H9 (cell line): Measurements from ENCODE around the gene ZNF81. TPM values are rescaled to one million over a fixed set of nuclear protein-coding genes. Genes with fewer than 3 reads are reported as not detected.
"Not testable (repeated sequence)": the region's sequence is repeated elsewhere in the genome, so short reads cannot be mapped to it uniquely, and the experiment has no call there.

ENCODE experiments used
- DNase-seq: peaks from one replicate; pipeline ENCODE4 v3.0.0-alpha.2; 2017
- H2AFZ ChIP-seq: one replicate; pipeline ENCODE4 v1.6.1; 2013; ENCODE audit warnings: mild to moderate bottlenecking, low read length, control low read depth, moderate library complexity
- H2AK5ac ChIP-seq: 2 replicates; pipeline ENCODE4 v1.6.1; 2013; ENCODE audit warnings: low read length, control low read depth, mixed read lengths; ENCODE audit not compliant: insufficient read length
- H2BK120ac ChIP-seq: one replicate; pipeline ENCODE4 v1.6.1; 2013; ENCODE audit warnings: low read depth, mild to moderate bottlenecking, low read length, control low read depth, inconsistent platforms; ENCODE audit not compliant: poor library complexity, severe bottlenecking
- H2BK12ac ChIP-seq: 2 replicates; pipeline ENCODE4 v1.6.1; 2013; ENCODE audit warnings: low read length, control low read depth, mixed read lengths, low read depth; ENCODE audit not compliant: insufficient read length
- H2BK15ac ChIP-seq: 2 replicates; pipeline ENCODE4 v1.6.1; 2013; ENCODE audit warnings: low read depth, low read length, control low read depth
- H2BK20ac ChIP-seq: one replicate; pipeline ENCODE4 v1.6.1; 2013; ENCODE audit warnings: low read depth, mild to moderate bottlenecking, low read length, control low read depth, inconsistent platforms; ENCODE audit not compliant: poor library complexity, severe bottlenecking
- H2BK5ac ChIP-seq: 2 replicates; pipeline ENCODE4 v1.6.1; 2013; ENCODE audit warnings: low read length, control low read depth, mixed read lengths; ENCODE audit not compliant: insufficient read length
- H3K14ac ChIP-seq: 2 replicates; pipeline ENCODE4 v1.6.1; 2013; ENCODE audit warnings: low read length, control low read depth; ENCODE audit not compliant: insufficient read depth
- H3K18ac ChIP-seq: 2 replicates; pipeline ENCODE4 v1.6.1; 2013; ENCODE audit warnings: low read depth, mild to moderate bottlenecking, mixed read lengths, low read length, control low read depth; ENCODE audit not compliant: insufficient read length
- H3K23ac ChIP-seq: 2 replicates; pipeline ENCODE4 v1.6.1; 2013; ENCODE audit warnings: low read length, control low read depth, mixed read lengths, low read depth; ENCODE audit not compliant: insufficient read length
- H3K23me2 ChIP-seq: 2 replicates; pipeline ENCODE4 v1.6.1; 2013; ENCODE audit warnings: low read depth, mild to moderate bottlenecking, mixed read lengths, low read length, control low read depth; ENCODE audit not compliant: insufficient read length, poor library complexity, severe bottlenecking
- H3K27ac ChIP-seq: 2 replicates; pipeline ENCODE4 v1.5.1; 2013; ENCODE audit warnings: low read length, control low read depth, mixed read lengths, low read depth; ENCODE audit not compliant: insufficient read length
- H3K27me3 ChIP-seq: 2 replicates; pipeline ENCODE4 v1.6.1; 2013; ENCODE audit warnings: low read length, control low read depth, inconsistent platforms; ENCODE audit not compliant: insufficient read depth
- H3K4ac ChIP-seq: 2 replicates; pipeline ENCODE4 v1.6.1; 2013; ENCODE audit warnings: low read depth, mild to moderate bottlenecking, control low read depth, inconsistent platforms, low read length, moderate library complexity
- H3K4me1 ChIP-seq: 2 replicates; pipeline ENCODE4 v1.6.1; 2013; ENCODE audit warnings: low read length, control low read depth, inconsistent platforms; ENCODE audit not compliant: insufficient read depth
- H3K4me2 ChIP-seq: 2 replicates; pipeline ENCODE4 v1.6.1; 2013; ENCODE audit warnings: low read length, control low read depth, mixed read lengths; ENCODE audit not compliant: insufficient read length, insufficient read depth
- H3K56ac ChIP-seq: 2 replicates; pipeline ENCODE4 v1.6.1; 2013; ENCODE audit warnings: low read depth, mild to moderate bottlenecking, mixed read lengths, low read length, control low read depth; ENCODE audit not compliant: insufficient read length
- H3K79me1 ChIP-seq: 2 replicates; pipeline ENCODE4 v1.6.1; 2013; ENCODE audit warnings: low read depth, mild to moderate bottlenecking, moderate library complexity, low read length, control low read depth, inconsistent platforms; ENCODE audit not compliant: insufficient read depth, poor library complexity, severe bottlenecking
- H3K79me2 ChIP-seq: 2 replicates; pipeline ENCODE4 v1.6.1; 2013; ENCODE audit warnings: low read length, control low read depth, inconsistent platforms; ENCODE audit not compliant: insufficient read depth
- H3K9ac ChIP-seq: 2 replicates; pipeline ENCODE4 v1.6.1; 2013; ENCODE audit warnings: low read length, control low read depth, mixed read lengths; ENCODE audit not compliant: insufficient read length; ENCODE audit errors: extremely low read depth
- H3K9me3 ChIP-seq: one replicate; pipeline ENCODE4 v1.6.1; 2013; ENCODE audit warnings: low read depth, low read length, inconsistent platforms; ENCODE audit not compliant: control insufficient read depth
- H3T11ph ChIP-seq: one replicate; pipeline ENCODE4 v1.6.1; 2013; ENCODE audit warnings: mild to moderate bottlenecking, low read length, control low read depth, inconsistent platforms
- H4K20me1 ChIP-seq: one replicate; pipeline ENCODE4 v1.6.1; 2013; ENCODE audit not compliant: control insufficient read depth, insufficient read length, insufficient read depth
- H4K5ac ChIP-seq: 2 replicates; pipeline ENCODE4 v1.6.1; 2013; ENCODE audit warnings: low read depth, mild to moderate bottlenecking, mixed read lengths, low read length, control low read depth; ENCODE audit not compliant: insufficient read length
- H4K8ac ChIP-seq: replicated peaks from 2 replicates; pipeline ENCODE4 v1.6.1; 2013; ENCODE audit warnings: low read length, control low read depth, mixed read lengths, low read depth; ENCODE audit not compliant: insufficient read length
- H4K91ac ChIP-seq: 2 replicates; pipeline ENCODE4 v1.6.1; 2013; ENCODE audit warnings: low read depth, mild to moderate bottlenecking, moderate library complexity, mixed read lengths, low read length, control low read depth; ENCODE audit not compliant: insufficient read length
- H3K27ac Mint-ChIP-seq, 3 experiments: 2 replicates in 2 of 3; 3 replicates in 1 of 3; pipeline ENCODE4 v1.8.0; 2020 to 2021; ENCODE audit warnings: mixed read lengths in 3 of 3, mild to moderate bottlenecking in 1 of 3, moderate library complexity in 1 of 3
- H3K27me3 Mint-ChIP-seq: 2 replicates; pipeline ENCODE4 v1.8.0; 2021; ENCODE audit warnings: low read depth, mild to moderate bottlenecking, moderate library complexity, mixed read lengths
- H3K36me3 Mint-ChIP-seq, 3 experiments: 2 replicates in 2 of 3; 3 replicates in 1 of 3; pipeline ENCODE4 v1.8.0; 2020 to 2021; ENCODE audit warnings: low read depth in 3 of 3, mixed read lengths in 3 of 3; ENCODE audit not compliant: insufficient read depth in 1 of 3
- H3K4me1 Mint-ChIP-seq, 2 experiments: 2 replicates each; pipeline ENCODE4 v1.8.0; 2020; ENCODE audit warnings: mixed read lengths in 2 of 2
- H3K4me3 Mint-ChIP-seq, 2 experiments: 2 replicates in 1 of 2; 3 replicates in 1 of 2; pipeline ENCODE4 v1.8.0; 2020 to 2021; ENCODE audit warnings: mild to moderate bottlenecking in 2 of 2, mixed read lengths in 2 of 2, moderate library complexity in 1 of 2
- H3K9me3 Mint-ChIP-seq, 2 experiments: 2 replicates in 1 of 2; 3 replicates in 1 of 2; pipeline ENCODE4 v1.8.0; 2020; ENCODE audit warnings: mild to moderate bottlenecking in 2 of 2, mixed read lengths in 2 of 2, moderate library complexity in 1 of 2
- CTCF ChIP-seq: fragments of 200-600 bp; sonication (generic); conservative IDR thresholded peaks from 3 replicates; pipeline ENCODE4 v1.8.0; 2021; ENCODE audit warnings: antibody characterized with exemption, mild to moderate bottlenecking
- WGBS: extraction: QIAGEN DNeasy Blood & Tissue Kit; methylation state at CpG from one replicate; pipeline ENCODE4 v1.1.7; 2013; ENCODE audit warnings: missing lambda C conversion rate, low lambda C conversion rate, mixed read lengths; ENCODE audit not compliant: insufficient read length; ENCODE audit errors: extremely low coverage; 5-methylcytosine and 5-hydroxymethylcytosine counted together
- total RNA-seq: library from RNA; stranded (reverse); gene quantifications from 2 replicates; pipeline ENCODE4 v1.2.1, GENCODE V29; 2021

The ZNF81 gene
- total RNA-seq, 1 experiment from 2014 or later: 11.0 TPM

- H3K79me2 ChIP-seq: no peaks in the 10 kb centered on the region
- no peaks in the 10 kb centered on the region for H3K23me2 ChIP-seq
- no peak overlapping the region for H3K27ac ChIP-seq
- no peak overlapping the region for H3T11ph ChIP-seq
- H3K79me1 ChIP-seq: no peaks in the 10 kb centered on the region
- H2BK15ac ChIP-seq: no peak overlapping the region
- H3K27me3 Mint-ChIP-seq: no peaks in the 10 kb centered on the region
- H3K4me1 Mint-ChIP-seq: no peaks in the 10 kb centered on the region
- H4K20me1 ChIP-seq: no peaks in the 10 kb centered on the region
- H3K23ac ChIP-seq: no peak overlapping the region
- no peaks in the 10 kb centered on the region for H3K4me1 ChIP-seq
- peaks cover 19% of the 10 kb centered on the region for H3K9me3 ChIP-seq
- H3K4me3 Mint-ChIP-seq: no peak overlapping the region
- no peak overlapping the region for H4K5ac ChIP-seq
- H2AFZ ChIP-seq: no peak overlapping the region
- H2AK5ac ChIP-seq: no peak overlapping the region
- H3K9me3 Mint-ChIP-seq: peaks cover 62 to 66% of the 10 kb centered on the region in 2 experiments
- H2BK5ac ChIP-seq: no peak overlapping the region
- H2BK120ac ChIP-seq: no peak overlapping the region
- no peak overlapping the region for H3K14ac ChIP-seq
- no peaks in the 10 kb centered on the region for H3K27me3 ChIP-seq
- no peak overlapping the region for H2BK20ac ChIP-seq
- H3K4me2 ChIP-seq: no peak overlapping the region
- H3K18ac ChIP-seq: no peak overlapping the region
- no peak overlapping the region for H3K27ac Mint-ChIP-seq
- H2BK12ac ChIP-seq: no peak overlapping the region
- peaks cover 10 to 31% (median 11%) of the 10 kb centered on the region in 3 experiments for H3K36me3 Mint-ChIP-seq
- no peak overlapping the region for H4K91ac ChIP-seq
- H3K56ac ChIP-seq: no peak overlapping the region
- H3K9ac ChIP-seq: no peak overlapping the region
- H3K4ac ChIP-seq: no peak overlapping the region
- TF ChIP-seq CTCF: no peak
- no CpG with 5 or more reads among the region's 2 CpGs for WGBS
- no peak overlapping the region for H4K8ac ChIP-seq
- no peak for DNase-seq
Measured at GRCh38 chrX:47849778-47850177, 13.1 kb downstream of the ZNF81 start.

GRCh38 chrX:47850389-47850788 is 13.7 kb downstream of the ZNF81 start:
- not testable (repeated sequence) for H2AK5ac ChIP-seq, DNase-seq, H3K27ac Mint-ChIP-seq, H4K91ac ChIP-seq, H3K18ac ChIP-seq, H3T11ph ChIP-seq, H3K23me2 ChIP-seq, H3K56ac ChIP-seq, H4K20me1 ChIP-seq, H3K27me3 ChIP-seq, H2BK120ac ChIP-seq, H3K79me2 ChIP-seq, H2BK15ac ChIP-seq, H3K27me3 Mint-ChIP-seq, H3K9ac ChIP-seq, H2BK5ac ChIP-seq, H2BK20ac ChIP-seq, H3K79me1 ChIP-seq, H3K4me1 Mint-ChIP-seq, H3K4me3 Mint-ChIP-seq, H3K14ac ChIP-seq, H3K4me1 ChIP-seq, H4K5ac ChIP-seq, H3K4me2 ChIP-seq, H3K4ac ChIP-seq, H3K27ac ChIP-seq, H3K23ac ChIP-seq, H4K8ac ChIP-seq, H2AFZ ChIP-seq, H2BK12ac ChIP-seq
- H3K9me3 ChIP-seq: peaks cover 19% of the 10 kb centered on the region
- Mint-ChIP-seq H3K9me3 (peaks cover 59 to 62% of the 10 kb centered on the region in 2 experiments), H3K36me3 (peaks cover 10 to 31% (median 11%) of the 10 kb centered on the region in 3 experiments)
- no CpG with 5 or more reads among the region's 2 CpGs for WGBS
